Epithelial cell of proximal tubule (primary cell): ENCODE measurements around the gene LYPD6. TPM values are rescaled to one million over a fixed set of nuclear protein-coding genes. Genes with fewer than 3 reads are reported as not detected.

Experiments used
- DNase-seq: peaks from one replicate; pipeline ENCODE4 v3.0.0-alpha.2; 2011; ENCODE audit warnings: low read depth
- H3K4me3 ChIP-seq: 2 replicates; pipeline ENCODE4 v1.5.1; 2011; ENCODE audit warnings: low read depth, mild to moderate bottlenecking, low read length
- total RNA-seq: library from RNA; depleted of rRNA; stranded (reverse); fragments of >200 nt; gene quantifications from 2 replicates; pipeline ENCODE4 v1.2.3, GENCODE V29; 2015
- TF ChIP-seq, protein P1 (sequence below): conservative IDR thresholded peaks from 2 replicates; pipeline ENCODE4 v1.5.1; 2012; ENCODE audit warnings: low read depth, mild to moderate bottlenecking, low read length

LYPD6 gene
- total RNA-seq, 1 donor from 2014 or later: 7.9 TPM

DNA sequence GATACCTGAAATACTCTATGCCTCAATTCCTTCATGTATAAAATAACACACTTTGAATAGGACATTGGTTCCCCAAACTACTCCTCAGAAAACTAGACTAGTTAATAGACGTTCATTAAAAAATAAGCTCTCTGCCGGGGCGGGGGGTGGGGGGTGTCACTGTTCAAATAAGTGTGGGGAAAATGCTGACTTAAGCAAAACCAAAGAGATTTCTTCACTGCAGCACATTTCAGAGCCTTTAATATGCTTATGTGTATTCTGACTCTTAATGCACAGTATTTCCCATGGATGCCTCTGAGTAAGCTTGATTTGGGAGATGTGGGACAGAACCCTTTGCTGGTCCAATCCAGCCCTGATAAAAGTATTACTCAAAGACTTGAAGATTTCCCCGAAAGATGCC, 93.2 kb downstream of the LYPD6 start:
- TF ChIP-seq, protein P1, sequence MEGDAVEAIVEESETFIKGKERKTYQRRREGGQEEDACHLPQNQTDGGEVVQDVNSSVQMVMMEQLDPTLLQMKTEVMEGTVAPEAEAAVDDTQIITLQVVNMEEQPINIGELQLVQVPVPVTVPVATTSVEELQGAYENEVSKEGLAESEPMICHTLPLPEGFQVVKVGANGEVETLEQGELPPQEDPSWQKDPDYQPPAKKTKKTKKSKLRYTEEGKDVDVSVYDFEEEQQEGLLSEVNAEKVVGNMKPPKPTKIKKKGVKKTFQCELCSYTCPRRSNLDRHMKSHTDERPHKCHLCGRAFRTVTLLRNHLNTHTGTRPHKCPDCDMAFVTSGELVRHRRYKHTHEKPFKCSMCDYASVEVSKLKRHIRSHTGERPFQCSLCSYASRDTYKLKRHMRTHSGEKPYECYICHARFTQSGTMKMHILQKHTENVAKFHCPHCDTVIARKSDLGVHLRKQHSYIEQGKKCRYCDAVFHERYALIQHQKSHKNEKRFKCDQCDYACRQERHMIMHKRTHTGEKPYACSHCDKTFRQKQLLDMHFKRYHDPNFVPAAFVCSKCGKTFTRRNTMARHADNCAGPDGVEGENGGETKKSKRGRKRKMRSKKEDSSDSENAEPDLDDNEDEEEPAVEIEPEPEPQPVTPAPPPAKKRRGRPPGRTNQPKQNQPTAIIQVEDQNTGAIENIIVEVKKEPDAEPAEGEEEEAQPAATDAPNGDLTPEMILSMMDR: no peak
- H3K4me3 ChIP-seq: no peak overlapping the region
- DNase-seq: no peak

DNA sequence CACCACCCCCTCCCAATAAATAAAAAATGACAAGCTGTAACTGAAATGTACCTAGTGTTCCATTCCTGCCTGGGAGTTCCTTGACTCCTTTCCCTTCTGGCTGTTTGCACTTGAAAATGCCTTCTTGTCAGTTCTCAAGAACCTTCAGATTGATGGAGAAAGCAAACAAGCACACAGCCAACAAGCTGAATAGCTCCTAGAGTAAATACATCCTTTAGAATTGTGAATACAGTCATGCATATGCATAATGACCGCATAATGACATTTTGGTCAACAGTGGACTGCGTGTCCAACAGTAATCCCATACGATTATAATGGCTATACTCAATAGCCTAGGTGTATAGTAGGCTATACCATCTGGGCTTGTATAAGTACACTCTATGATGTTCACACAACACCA, 97.0 kb downstream of the LYPD6 start:
- no peak overlapping the region for H3K4me3 ChIP-seq
- no peak for DNase-seq
- TF ChIP-seq, protein P1: no peak

DNA sequence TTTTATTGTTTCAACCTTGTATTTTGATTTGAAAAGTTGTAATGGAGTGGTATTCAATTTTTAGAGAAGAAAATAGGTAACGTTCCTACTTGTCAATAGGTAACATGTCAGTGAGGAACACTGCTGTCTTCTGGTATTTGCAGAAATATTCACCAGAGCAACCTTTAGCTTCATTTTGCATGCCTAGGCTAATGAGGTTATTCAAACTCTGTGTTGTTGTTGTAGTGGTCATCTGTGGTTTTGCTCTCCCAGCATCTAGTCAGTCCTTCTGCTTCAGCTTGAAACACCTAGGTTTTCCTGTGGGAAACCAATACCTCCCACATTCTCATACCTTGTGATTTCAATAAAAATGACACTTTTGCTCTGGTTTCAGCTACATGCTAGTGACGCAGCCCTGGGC, 98.4 kb downstream of the LYPD6 start:
- TF ChIP-seq, protein P1: no peak
- H3K4me3 ChIP-seq: no peak overlapping the region
- DNase-seq: no peak

DNA sequence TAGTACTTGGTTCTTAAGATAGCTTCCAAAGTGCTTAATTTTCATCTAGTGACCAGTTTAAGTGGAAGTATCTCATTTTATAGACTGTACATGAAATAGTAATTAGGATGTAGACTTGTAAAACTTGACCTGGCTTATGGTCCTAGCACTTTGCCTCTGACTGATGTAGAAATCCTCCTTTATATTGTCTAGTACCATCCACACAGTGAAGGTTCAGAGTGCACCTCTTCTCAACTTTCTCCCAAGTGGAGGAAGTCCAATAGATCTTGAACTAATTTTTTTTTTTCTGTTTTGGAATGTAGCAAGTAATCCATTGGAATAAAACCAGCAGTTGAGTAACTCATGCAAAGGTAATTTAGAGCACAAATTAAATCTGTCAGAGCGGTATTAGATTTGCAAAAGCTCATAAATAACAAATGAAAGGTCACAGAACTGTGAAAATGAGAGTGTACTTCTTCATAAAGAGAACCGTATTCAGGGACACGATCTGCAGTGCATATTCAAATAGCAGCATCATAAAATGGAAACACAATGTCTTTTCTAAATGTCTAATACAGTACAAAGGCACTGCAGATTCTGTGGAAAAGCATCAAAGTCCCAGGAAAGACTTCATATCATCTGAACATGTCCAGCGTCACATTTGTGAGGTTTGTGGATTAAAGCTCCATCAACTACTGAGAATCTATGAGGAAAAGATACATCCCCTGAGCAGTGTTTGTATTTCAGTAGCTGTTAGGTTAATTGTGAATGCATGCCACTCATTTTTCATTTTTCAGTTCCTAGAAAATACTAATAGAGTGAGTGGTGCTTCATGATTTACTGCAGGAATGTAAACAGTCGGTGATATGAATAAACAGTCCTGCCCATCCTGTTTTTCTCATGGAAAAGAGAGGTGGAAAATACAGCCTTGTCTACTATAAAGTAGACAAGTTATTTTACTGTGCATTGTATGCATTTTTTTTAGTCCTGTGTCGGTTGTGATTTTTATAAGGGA, 100.7 kb downstream of the LYPD6 start:
- DNase-seq: no peak
- no peak overlapping the region for H3K4me3 ChIP-seq
- TF ChIP-seq, protein P1: no peak

DNA sequence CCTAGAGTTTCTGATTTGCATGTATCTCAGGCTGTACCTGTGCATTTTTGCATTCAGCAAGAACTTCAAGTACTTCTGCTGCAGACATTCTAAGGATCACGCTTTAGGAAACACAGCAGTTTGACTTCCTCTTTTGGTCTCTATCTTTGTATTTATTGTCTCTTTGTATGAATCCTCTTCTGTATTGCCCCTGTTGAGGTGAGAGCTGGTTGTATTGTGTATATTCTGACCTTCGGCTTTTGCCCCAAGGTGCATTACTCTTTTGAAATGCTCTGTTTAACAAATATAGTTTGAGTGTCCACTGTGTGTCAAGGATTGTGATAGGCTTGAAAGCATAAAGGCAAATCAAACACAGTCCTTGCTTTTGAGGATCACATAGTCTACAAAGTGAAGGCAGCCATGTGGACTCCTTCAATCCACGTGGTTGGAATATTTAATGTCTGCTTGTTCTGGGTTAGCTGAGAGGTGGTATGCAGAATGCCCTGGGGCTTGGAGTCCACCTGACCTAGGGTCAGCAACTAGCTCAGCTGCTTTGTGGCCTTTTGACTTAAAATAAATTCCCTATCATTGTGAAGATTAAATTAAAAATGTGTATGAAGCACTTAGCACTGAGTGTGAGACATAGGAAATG, 108.1 kb downstream of the LYPD6 start:
- no peak for DNase-seq
- no peak overlapping the region for H3K4me3 ChIP-seq
- TF ChIP-seq, protein P1: no peak

DNA sequence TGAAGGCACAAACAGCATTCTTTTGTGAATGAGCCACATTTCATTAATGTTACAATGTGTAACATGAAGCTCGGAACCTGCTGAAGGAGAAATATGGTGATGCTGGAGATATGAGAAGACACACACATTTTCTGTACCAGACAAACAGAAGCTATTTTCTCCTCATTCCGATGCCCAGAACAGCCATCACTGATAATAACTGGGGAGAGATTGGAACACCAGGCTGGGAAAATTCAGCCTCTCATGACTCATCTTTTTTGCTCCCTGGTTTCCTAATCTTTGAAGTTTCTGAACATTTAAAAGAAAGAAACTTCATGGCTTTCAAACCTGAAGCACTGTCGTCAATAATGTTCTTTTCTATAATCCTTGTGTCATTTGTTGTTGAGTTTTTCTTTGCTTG, 110.9 kb downstream of the LYPD6 start:
- no peak overlapping the region for H3K4me3 ChIP-seq
- no peak for DNase-seq
- TF ChIP-seq, protein P1: no peak
